ENCODE data around the gene TMEM132D.

DNA sequence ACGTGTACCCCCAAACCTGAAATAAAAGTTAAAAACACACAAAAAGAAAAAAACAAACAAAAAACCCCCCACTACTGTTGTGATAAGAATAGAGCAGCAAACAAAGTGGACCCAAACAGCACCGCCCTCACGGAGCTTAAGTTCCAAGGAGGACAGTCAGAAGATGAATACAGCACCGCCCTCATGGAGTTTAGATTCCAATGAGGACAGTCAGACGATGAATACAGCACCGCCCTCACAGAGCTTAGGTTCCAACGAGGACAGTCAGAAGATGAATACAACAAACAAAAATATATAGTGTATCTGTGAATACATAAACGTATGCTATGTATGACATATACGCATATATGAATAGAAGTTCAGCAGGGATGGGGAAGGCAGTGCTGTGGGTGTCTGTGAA lies 696.7 kb downstream of the TMEM132D start:
- TF ChIP-seq, protein P1, sequence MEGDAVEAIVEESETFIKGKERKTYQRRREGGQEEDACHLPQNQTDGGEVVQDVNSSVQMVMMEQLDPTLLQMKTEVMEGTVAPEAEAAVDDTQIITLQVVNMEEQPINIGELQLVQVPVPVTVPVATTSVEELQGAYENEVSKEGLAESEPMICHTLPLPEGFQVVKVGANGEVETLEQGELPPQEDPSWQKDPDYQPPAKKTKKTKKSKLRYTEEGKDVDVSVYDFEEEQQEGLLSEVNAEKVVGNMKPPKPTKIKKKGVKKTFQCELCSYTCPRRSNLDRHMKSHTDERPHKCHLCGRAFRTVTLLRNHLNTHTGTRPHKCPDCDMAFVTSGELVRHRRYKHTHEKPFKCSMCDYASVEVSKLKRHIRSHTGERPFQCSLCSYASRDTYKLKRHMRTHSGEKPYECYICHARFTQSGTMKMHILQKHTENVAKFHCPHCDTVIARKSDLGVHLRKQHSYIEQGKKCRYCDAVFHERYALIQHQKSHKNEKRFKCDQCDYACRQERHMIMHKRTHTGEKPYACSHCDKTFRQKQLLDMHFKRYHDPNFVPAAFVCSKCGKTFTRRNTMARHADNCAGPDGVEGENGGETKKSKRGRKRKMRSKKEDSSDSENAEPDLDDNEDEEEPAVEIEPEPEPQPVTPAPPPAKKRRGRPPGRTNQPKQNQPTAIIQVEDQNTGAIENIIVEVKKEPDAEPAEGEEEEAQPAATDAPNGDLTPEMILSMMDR (IDR thresholded peaks at IDR 0.05), result no peak
- TF ChIP-seq POLR2A (IDR thresholded peaks at IDR 0.05), result no peak

All from gastroesophageal sphincter (tissue), 3 donors.